HG02981 (cell line): ENCODE data around the gene EMC8.

Experiments
- ATAC-seq: cut with Tn5 transposase; IDR thresholded peaks from one replicate; pipeline ENCODE4 v1.9.1; 2021; ENCODE audit warnings: mild to moderate bottlenecking, moderate library complexity; ENCODE audit not compliant: unreplicated experiment

The EMC8 gene

GRCh38 chr16:85757341-85757822 lies 42.0 kb downstream of the EMC8 start:
- ATAC-seq, result no peak

GRCh38 chr16:85755929-85756768 lies 43.2 kb downstream of the EMC8 start:
- ATAC-seq, result peak; percentile 42

DNA sequence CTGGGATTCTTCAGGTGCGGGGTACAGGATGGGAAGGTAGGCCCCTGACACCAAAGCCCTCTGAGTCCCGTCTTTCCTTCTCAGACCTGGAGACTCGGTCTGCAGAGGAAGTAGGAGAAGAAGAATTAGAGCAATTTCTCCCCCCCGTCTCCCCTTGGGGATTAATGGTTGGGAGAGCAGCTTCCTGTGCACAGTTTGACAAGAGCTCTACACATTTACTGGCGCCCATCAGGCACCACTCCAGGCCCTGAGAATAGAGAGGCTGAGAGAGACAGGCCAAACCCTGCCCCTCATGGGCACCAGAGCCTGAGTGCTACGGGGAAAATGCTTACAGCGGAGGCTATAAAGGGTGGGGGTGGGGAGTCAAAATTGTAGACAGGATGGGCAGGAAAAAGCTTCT lies 44.9 kb downstream of the EMC8 start:
- no peak for ATAC-seq

- ATAC-seq, result no peak
These were observed 45.4 kb downstream of the EMC8 start for GRCh38 chr16:85753976-85754375.

GRCh38 chr16:85753559-85753958 lies 45.8 kb downstream of the EMC8 start:
- ATAC-seq, result no peak

DNA sequence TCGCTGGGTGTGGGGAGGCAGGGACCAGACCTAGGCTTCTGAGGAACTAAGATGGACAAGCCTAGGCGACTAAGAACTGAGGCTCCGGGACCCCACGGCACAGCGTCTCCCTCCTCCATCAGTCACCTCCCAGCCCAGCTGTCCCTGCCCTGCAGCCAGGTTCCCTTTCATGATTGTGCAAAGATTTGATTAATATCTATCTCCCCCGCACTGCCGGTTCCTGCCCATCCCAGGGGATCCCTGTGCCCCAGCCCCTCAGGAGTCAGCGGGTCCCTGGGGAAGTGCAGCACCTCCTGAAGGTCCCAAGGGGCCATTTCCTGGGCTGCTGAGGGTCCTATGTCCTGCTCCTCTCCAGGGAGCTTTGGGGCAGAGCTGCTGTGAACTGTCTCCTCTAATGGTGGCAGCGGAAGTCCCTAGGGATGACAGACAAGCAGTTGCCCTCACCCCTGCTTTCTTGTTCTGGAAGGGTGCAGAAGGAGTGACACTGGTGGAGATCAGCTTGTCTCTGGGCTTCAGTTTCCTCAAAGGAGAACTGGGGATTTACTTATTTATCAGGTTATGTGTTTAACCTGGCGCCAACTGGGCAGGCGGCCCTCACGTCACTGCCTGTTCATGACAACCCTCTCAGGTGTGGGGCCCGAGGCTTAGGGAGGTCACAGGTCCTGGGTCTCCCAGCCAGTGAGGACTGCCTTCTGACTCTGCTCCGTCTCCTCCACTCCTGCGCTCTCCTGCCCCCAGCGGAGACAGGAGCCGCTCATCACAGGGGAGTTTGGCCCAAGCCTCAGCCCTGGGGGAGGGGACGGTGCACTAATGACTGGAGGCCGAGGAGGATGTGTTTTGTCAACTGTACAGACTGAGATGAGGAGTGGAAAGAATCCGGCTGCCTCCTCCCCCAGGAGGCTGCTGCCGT lies 46.6 kb downstream of the EMC8 start:
- no peak for ATAC-seq

DNA sequence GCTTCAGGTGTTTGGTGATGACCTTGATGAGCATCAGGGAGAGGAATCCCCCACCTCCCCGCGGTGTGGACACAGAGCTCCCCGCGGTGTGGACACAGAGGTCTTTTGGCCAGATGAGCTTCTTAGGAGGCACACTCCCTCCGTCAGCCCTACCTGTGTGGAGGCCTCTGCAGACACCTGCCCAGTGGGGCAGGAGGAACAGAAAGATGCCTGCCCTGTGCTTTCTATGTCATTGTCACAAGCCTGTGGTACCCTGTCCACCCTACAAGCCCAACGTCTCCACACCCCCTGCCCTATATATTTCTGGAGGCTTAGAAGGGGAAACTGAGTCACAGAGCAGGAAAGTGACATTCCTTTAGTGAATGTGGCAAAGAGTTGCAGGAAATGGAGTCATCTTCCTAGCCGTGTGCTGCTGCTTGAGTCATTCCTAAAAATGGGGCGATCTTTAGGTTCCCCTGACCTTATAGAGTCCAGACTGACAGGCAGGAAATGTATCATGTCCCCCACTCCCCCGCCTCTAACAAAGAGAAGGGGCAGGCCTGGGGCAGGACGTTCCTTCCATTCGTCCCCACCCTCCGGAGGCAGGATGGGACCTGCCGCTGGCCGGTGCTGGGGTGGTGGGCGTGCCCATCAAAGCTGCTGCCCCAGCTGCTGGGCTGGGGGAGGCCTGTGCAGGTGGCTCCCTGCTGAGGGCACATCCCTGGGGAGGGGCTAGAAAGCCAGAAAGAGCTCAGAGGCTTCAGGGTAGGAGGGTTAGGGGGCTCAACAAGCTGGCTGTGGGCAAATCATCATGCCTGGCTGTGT lies 47.4 kb downstream of the EMC8 start:
- no peak for ATAC-seq

DNA sequence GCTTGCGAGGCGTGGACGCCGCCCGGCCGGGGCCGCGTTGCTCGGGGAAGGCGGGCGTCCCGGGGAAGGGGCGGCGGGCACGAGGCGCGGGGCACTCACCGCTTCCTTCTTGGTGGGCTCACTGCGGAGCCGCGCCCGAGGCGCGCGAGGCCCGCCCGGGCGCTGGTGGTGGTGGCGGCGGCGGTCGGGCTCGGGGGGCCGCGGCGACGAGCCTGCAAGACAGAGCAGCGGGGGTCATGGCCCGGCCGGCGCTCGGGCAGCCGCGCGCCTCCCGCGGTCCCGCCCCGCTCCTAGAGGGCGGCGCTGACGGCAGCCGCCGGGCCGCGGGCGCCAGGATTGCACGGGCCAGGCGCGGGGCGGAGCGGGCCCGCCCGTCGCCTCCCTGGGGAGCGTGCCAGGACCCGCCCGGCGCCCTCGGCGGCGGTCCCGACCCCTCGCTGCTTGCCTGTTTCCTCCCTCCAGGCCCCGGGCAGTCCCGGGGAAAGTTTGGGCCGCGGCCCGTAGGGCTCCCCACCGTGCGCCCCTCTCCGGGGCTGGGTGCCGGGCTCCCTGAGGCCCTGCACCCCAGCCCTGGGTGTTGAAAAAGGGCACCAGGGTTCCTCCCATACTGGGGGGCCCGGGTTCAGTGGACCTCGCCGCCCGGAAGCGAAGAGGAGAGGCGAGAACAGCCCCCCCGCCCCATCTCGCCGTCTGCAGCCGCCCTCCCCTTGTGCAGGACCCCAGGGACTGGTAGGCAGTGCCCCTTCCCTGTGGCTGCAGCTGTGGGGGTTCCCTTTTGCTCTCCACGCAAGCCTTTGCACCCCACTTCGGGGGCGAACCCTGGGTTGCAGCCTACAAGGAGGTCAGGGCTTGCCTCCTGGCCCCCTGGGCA lies 48.3 kb downstream of the EMC8 start, which contains the start of gene C16orf74:
C16orf74 (minus strand) TSS at position 270 of the 871 bp plus-strand sequence. CDS start 15,879 bp downstream, outside the sequence.
- no peak for ATAC-seq

DNA sequence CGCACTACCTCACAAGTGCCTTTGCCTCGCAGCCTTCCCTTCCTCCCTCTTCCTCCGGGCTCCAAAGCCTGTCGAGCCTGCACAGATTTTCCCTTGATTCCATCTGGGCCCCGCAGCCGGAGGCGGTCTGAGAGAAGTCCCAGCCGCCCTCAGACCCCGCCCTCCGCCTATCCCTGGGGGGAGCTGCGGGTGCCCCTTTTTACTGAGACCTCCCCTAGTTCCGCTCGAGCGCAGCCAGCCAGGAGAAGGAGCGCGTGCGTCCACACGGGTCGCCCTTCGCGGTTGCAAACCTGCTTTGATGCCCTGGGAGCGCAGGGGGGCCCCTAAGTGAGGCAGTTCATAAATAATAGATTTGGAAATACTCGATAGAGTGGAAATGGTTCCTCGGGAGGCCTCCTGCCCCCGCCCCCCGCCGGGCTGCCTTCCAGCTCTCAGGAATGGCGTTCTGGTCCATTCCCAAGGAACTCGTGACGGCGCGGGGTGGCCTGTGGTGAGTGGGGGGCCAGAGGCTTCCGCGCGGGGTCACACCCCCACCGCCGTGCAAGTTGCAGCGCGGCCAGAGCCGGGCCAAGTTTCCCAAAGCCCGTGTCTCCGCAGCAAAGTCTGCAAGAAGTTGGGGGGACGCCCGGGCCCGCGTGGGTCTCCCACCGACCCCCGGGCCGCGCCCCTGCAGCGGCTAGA lies 49.1 kb downstream of the EMC8 start:
- no peak for ATAC-seq

DNA sequence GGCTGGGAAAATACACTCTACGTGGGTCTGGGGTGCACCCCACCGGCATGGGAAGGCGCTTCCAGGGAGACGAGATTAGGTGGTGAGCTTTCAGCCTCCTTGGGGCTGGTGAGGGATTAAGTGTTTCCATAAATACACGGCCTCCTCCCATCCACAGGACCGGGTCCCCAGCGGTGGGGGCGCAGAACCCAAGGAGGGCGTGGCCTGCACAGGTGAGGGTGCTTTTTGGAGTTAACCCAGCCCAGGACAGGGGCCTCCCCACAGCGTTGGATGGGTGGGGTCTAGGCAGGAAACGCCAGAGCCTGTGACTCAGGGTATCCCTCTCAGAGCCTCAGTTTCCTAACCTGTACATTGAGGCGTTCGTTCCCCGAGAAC lies 49.6 kb downstream of the EMC8 start:
- no peak for ATAC-seq

DNA sequence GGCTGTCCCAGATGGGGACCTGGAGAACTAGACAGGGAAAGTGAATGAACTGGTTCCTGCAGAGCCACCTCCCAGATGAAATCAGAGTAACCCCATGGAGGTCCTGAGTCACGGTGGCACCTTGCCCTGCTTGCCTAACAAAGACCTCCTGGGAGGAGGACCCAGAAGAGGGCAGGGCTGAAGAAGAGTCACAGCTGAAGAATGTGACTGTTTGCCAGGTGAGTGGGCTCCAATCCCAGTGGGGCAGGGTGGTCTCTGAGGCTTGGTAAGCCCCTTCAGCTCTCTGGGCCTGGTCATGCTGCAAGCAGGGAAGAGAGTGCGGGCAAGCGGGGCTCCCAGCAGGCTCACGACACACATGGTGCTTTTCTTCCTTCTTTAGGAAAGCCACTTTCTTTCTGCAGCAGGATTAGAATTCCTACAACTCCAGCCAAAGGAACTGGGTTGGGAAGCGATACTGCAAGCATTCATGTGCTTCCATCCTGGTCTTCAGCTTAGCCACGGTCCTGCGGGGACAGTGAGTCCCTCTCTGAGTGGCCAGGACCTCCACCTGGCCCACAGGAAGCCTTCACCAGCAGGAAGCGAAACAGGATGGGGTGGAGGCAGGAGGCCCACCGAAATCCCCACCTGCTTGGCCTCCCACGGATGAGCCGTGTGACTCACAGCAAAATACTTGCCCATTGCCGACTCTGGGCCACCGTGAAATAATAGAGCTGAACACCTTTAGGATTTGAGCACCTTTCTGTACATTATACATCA lies 52.7 kb downstream of the EMC8 start:
- ATAC-seq, result no peak

GRCh38 chr16:85738923-85739715 lies 60.2 kb downstream of the EMC8 start:
- no peak for ATAC-seq

DNA sequence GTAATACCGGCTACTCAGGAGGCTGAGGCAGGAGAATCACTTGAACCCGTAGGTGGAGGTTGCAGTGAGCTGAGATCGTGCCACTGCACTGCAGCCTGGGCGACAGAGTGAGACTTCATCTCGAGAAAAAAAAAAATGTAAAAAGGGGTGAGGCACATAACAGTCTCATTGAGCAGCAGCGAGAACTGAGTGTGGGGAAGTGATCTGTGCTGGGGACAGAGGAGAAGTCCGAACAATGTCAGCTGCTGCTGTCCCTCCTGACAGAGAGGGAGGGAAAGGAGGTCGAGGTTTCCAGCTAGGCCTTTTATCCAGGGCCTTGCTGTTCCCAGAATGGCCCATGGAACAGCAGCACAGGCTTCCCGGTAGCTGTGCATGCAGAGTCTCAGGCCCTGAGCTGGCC lies 62.4 kb downstream of the EMC8 start:
- ATAC-seq, result no peak

DNA sequence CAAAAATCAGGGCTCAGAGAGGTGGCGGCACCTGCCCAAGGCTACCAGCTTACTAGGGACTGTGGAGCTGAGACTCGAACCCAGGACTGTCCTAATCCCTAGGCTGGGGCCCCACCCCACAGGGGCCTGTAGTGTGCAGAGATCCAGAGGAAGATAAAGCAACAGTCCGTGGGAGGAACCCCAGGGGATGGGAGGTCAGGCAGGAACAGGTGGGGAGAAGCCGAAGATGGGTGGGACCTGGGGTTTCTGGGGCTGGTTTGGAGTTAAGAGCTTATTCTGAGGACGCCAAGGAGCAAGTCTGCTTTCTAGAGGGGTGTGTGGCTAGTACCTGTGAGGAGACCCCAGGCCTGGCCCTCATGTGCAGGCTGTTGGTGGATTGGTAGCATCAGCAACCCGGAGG lies 63.4 kb downstream of the EMC8 start:
- no peak for ATAC-seq

- peak; percentile 87 for ATAC-seq
These were observed 64.1 kb downstream of the EMC8 start for GRCh38 chr16:85735225-85735635.

GRCh38 chr16:85734311-85735017 lies 64.9 kb downstream of the EMC8 start:
- no peak for ATAC-seq

DNA sequence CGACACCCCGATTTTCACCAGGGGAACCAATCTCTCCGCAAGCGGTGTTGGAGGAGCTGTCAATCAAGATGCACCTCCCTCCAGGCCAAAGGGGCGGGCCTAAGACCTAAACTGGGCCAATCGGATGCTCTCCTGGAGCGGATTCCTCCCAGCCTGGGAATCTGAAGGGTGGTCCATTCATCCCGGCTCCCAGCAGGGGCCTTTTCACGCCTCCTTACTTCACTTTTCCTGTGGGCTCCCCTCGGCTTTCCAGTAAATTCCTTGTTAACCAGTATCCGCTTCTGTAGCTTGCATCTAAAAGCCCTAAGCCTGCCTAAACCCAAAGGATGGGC lies 65.5 kb downstream of the EMC8 start:
- no peak for ATAC-seq
